Spleen (tissue), 11 donors: Measurements from ENCODE around the gene PIP5K1B. TPM values are rescaled to one million over a fixed set of nuclear protein-coding genes. Genes with fewer than 3 reads are reported as not detected.
A peak's percentile ranks its signal among the peaks of the same experiment; 100 is the strongest.

Experiments used
- DNase-seq: peaks from one replicate; pipeline ENCODE4 v3.0.0-alpha.2; 2020
- H3K27ac ChIP-seq, 8 donors: fragments of 200-600 bp; sonication (generic) in 7 of 8; 1 replicate in 4 of 8; 2 replicates in 4 of 8; pipeline versions ENCODE4 v1.5.0 to v1.8.0; 2016 to 2021; ENCODE audit warnings: inconsistent platforms in 4 of 8, mild to moderate bottlenecking in 4 of 8, moderate library complexity in 1 of 8
- H3K27me3 ChIP-seq, 7 donors: fragments of 200-600 bp; sonication (generic) in 6 of 7; replicated peaks in 1 of 7; 1 replicate in 4 of 7; 2 replicates in 3 of 7; pipeline versions ENCODE4 v1.5.0 to v1.8.0; 2016 to 2021; ENCODE audit warnings: inconsistent platforms in 3 of 7, mild to moderate bottlenecking in 1 of 7
- H3K36me3 ChIP-seq, 6 donors: fragments of 200-600 bp; sonication (generic) in 5 of 6; 1 replicate in 4 of 6; 2 replicates in 2 of 6; pipeline versions ENCODE4 v1.5.0 to v1.8.0; 2016 to 2021; ENCODE audit warnings: inconsistent platforms in 2 of 6
- H3K4me1 ChIP-seq, 6 donors: fragments of 200-600 bp; sonication (generic) in 5 of 6; 1 replicate in 3 of 6; 2 replicates in 3 of 6; pipeline versions ENCODE4 v1.5.0 to v1.8.0; 2016 to 2021; ENCODE audit warnings: inconsistent platforms in 3 of 6
- H3K4me3 ChIP-seq, 8 donors: fragments of 200-600 bp; sonication (generic) in 7 of 8; 1 replicate in 4 of 8; 2 replicates in 4 of 8; pipeline versions ENCODE4 v1.5.0 to v1.8.0; 2016 to 2021; ENCODE audit warnings: inconsistent platforms in 4 of 8, mild to moderate bottlenecking in 4 of 8, moderate library complexity in 2 of 8
- H3K9me3 ChIP-seq, 8 donors: fragments of 200-600 bp; sonication (generic) in 7 of 8; 1 replicate in 4 of 8; 2 replicates in 4 of 8; pipeline versions ENCODE4 v1.5.0 to v1.8.0; 2016 to 2021; ENCODE audit warnings: inconsistent platforms in 4 of 8
- CTCF ChIP-seq, 11 experiments: fragments of 200-600 bp in 7 of 11; fragments of 450-650 bp in 4 of 11; sonication (generic) in 4 of 11; IDR thresholded peaks in 8 of 11; conservative IDR thresholded peaks in 3 of 11; 1 replicate in 7 of 11; 2 replicates in 4 of 11; pipeline versions ENCODE4 v1.4.0 to v1.8.0; 2016 to 2021; ENCODE audit warnings: antibody characterized with exemption in 11 of 11, inconsistent platforms in 4 of 11, mild to moderate bottlenecking in 1 of 11
- POLR2A ChIP-seq, 3 donors: fragments of 450-650 bp; IDR thresholded peaks; one replicate each; pipeline ENCODE4 v1.5.1; 2017; ENCODE audit warnings: antibody characterized with exemption in 3 of 3, mild to moderate bottlenecking in 1 of 3
- POLR2AphosphoS5 ChIP-seq, 3 donors: sonication (generic); formaldehyde crosslinking; IDR thresholded peaks; one replicate each; pipeline ENCODE4 v1.5.1; 2017; ENCODE audit warnings: antibody characterized with exemption in 3 of 3
- WGBS, 5 donors: extraction: QIAGEN DNeasy Blood & Tissue Kit in 3 of 5; methylation state at CpG; one replicate each; pipeline versions ENCODE4 v1.1.5 to v1.1.7; 2013 to 2018; 5-methylcytosine and 5-hydroxymethylcytosine counted together
- intact Hi-C: fragments of 100-400 bp; cut with DNase I; formaldehyde crosslinking; loops from one replicate; pipeline ENCODE4 v1.15.0; 2023; ENCODE audit warnings: low total_unique reads
- polyA plus RNA-seq, 3 donors: library from polyadenylated mRNA; stranded (reverse); fragments of 200-250 nt; gene quantifications; one replicate each; pipeline ENCODE4 v1.2.1, GENCODE V29; 2013
- total RNA-seq, 7 donors: library from RNA; depleted of rRNA in 3 of 7; stranded (reverse); fragments of >200 nt in 3 of 7; fragmentation: NEBNext Ultra II Directional in 4 of 7; extraction: Animal tissue kit (Norgen Biotek cat#: 25700) in 4 of 7; gene quantifications; one replicate each; pipeline versions ENCODE4 v1.1.0 to v1.2.1, GENCODE V29; 2016 to 2021
- donor health status: healthy with polysubstance abuse.
- donor health status: DM: no; HTN: no; CAD: no; lungs with moderate emphysema.
- donor health status: DM: no; HTN: no; CAD: no.
- donor health status: Bipolar disorder and iron deficiency.
- donor health status: healthy.
- donor health status: DM: no; HTN: no; CAD: no.
- donor health status: DM: yes; HTN: yes; CAD: no.

PIP5K1B gene
- total and polyA plus RNA-seq, 10 donors, result 1.5 to 10.3 (median 6.8) TPM

GRCh38 chr9:68702493-68702892 is 2.5 kb upstream of the PIP5K1B start:
- no peak for TF ChIP-seq POLR2AphosphoS5 (IDR thresholded peaks at IDR 0.05)
- TF ChIP-seq CTCF (IDR thresholded peaks at IDR 0.05 in 8 of 11, conservative IDR thresholded peaks at IDR 0.05 in 3 of 11), result no peak
- TF ChIP-seq POLR2A (IDR thresholded peaks at IDR 0.05), result no peak
- Histone ChIP-seq H3K4me3 (no peak overlapping the region), H3K4me1 (peaks cover 11 to 34% (median 28%) of the 10 kb centered on the region in 6 donors), H3K36me3 (no peaks in the 10 kb centered on the region), H3K27me3 (peaks cover 0 to 38% (median 24%) of the 10 kb centered on the region in 7 donors), H3K27ac (no peak overlapping the region), H3K9me3 (no peaks in the 10 kb centered on the region)
- no peak for DNase-seq
- WGBS, 5 donors, result 83 to 94% (median 94%) methylated on average over 3 of the region's 3 CpGs
- intact Hi-C loops, result loop anchor here (10.0 kb wide), 1 partner anchor 108 kb away; no protein-coding TSS in a partner anchor

- Histone ChIP-seq H3K27ac (no peak overlapping the region), H3K27me3 (peaks cover 0 to 47% (median 24%) of the 10 kb centered on the region in 7 donors), H3K4me1 (peaks cover 11 to 45% (median 34%) of the 10 kb centered on the region in 6 donors), H3K4me3 (no peak overlapping the region), H3K36me3 (no peaks in the 10 kb centered on the region), H3K9me3 (no peaks in the 10 kb centered on the region)
- no peak for DNase-seq
- 74 to 90% (median 77%) methylated on average over 6 of the region's 6 CpGs for WGBS, 5 donors
- no peak for TF ChIP-seq CTCF (IDR thresholded peaks at IDR 0.05 in 8 of 11, conservative IDR thresholded peaks at IDR 0.05 in 3 of 11)
- no peak for TF ChIP-seq POLR2AphosphoS5 (IDR thresholded peaks at IDR 0.05)
- no peak for TF ChIP-seq POLR2A (IDR thresholded peaks at IDR 0.05)
- intact Hi-C loops, result loop anchor here (10.0 kb wide), 1 partner anchor 109 kb away; no protein-coding TSS in a partner anchor
Measured at GRCh38 chr9:68703672-68704071, 1.4 kb upstream of the PIP5K1B start.

GRCh38 chr9:68704498-68704813 is 584 bp upstream of the PIP5K1B start:
- no peaks in the 10 kb centered on the region for H3K9me3 ChIP-seq
- intact Hi-C loops, result loop anchor here (10.0 kb wide), 1 partner anchor 110 kb away; no protein-coding TSS in a partner anchor
- peak overlapping the region in 5 of 8 donors; percentile 84 to 92 (median 89) for H3K27ac ChIP-seq
- H3K4me1 ChIP-seq, result peaks cover 11 to 53% (median 41%) of the 10 kb centered on the region in 6 donors
- H3K27me3 ChIP-seq, result peaks cover 0 to 53% (median 24%) of the 10 kb centered on the region in 7 donors
- WGBS, 5 donors, result 2 to 7% (median 4%) methylated on average over 10 to 11 of the region's 11 CpGs
- TF ChIP-seq POLR2A (IDR thresholded peaks at IDR 0.05) (no peak), CTCF (IDR thresholded peaks at IDR 0.05 in 8 of 11, conservative IDR thresholded peaks at IDR 0.05 in 3 of 11) (no peak), POLR2AphosphoS5 (IDR thresholded peaks at IDR 0.05) (no peak)
- peak overlapping the region; percentile 38 to 88 (median 72) for H3K4me3 ChIP-seq
- DNase-seq, result no peak
- H3K36me3 ChIP-seq, result no peaks in the 10 kb centered on the region

GRCh38 chr9:68705531-68706362 is 707 bp downstream of the PIP5K1B start:
- Histone ChIP-seq H3K27ac (peak overlapping the region; percentile 68 to 92 (median 86)), H3K4me1 (peaks cover 11 to 61% (median 41%) of the 10 kb centered on the region in 6 donors)

More at GRCh38 chr9:68705531-68706362, 707 bp downstream of the PIP5K1B start:
- H3K36me3 ChIP-seq, result no peaks in the 10 kb centered on the region
- TF ChIP-seq POLR2A (IDR thresholded peaks at IDR 0.05), result no peak
- no peak for TF ChIP-seq POLR2AphosphoS5 (IDR thresholded peaks at IDR 0.05)
- TF ChIP-seq CTCF (IDR thresholded peaks at IDR 0.05 in 8 of 11, conservative IDR thresholded peaks at IDR 0.05 in 3 of 11), result no peak
- peak; percentile 85 for DNase-seq
- H3K4me3 ChIP-seq, result peak overlapping the region; percentile 38 to 88 (median 72)
- WGBS, 5 donors, result 0 to 4% (median 1%) methylated on average over 15 to 62 of the region's 62 CpGs
- no peaks in the 10 kb centered on the region for H3K9me3 ChIP-seq
- H3K27me3 ChIP-seq, result peaks cover 0 to 56% (median 24%) of the 10 kb centered on the region in 7 donors
- intact Hi-C loops, result loop anchor here (10.0 kb wide), 1 partner anchor 111 kb away; no protein-coding TSS in a partner anchor
